Thyroid gland (tissue), 4 donors: Measurements from ENCODE around the gene SIK3.

Experiments used
- CTCF ChIP-seq, 6 experiments: fragments of 200-600 bp in 3 of 6; fragments of 450-650 bp in 3 of 6; sonication (generic) in 3 of 6; IDR thresholded peaks; one replicate each; pipeline ENCODE4 v1.5.1; 2016 to 2019; ENCODE audit warnings: antibody characterized with exemption in 6 of 6, mild to moderate bottlenecking in 2 of 6, inconsistent platforms in 1 of 6, moderate library complexity in 1 of 6
- POLR2A ChIP-seq, 2 donors: fragments of 450-650 bp; IDR thresholded peaks; one replicate each; pipeline ENCODE4 v1.6.1; 2017; ENCODE audit warnings: antibody characterized with exemption in 2 of 2, mild to moderate bottlenecking in 2 of 2, moderate library complexity in 1 of 2

DNA sequence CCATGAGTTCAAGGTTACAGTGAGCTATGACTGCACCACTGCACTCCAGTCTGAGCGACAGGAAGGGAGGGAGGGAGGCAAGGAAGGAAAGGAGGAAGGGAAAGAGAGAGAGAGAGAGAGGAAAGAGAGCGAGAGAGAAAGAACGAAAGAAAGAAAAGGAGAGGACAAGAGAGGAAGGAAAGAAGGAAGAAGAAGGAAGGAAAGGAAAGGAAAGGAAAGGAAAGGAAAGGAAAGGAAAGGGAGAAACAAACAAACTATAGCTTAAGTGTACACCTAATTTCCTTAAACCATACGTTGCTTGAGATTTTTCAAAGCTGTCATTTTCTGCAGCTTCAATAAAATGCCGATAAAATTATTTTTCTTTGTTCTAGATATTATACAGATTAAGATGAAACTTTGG lies 180.6 kb downstream of the SIK3 start:
- TF ChIP-seq CTCF (IDR thresholded peaks at IDR 0.05) (no peak), POLR2A (IDR thresholded peaks at IDR 0.05) (no peak)
